Measurements from ENCODE around the gene HSD11B1.
A peak's percentile ranks its signal among the peaks of the same experiment; 100 is the strongest.

Gene HSD11B1

GRCh38 chr1:209742409-209743144, 37.9 kb downstream of the HSD11B1 start:
- TF ChIP-seq CTCF (IDR thresholded peaks at IDR 0.05; ENCODE audit: borderline replicate concordance, insufficient read depth, low read depth, low read length): no peak
- no peak overlapping the region for H3K4me3 ChIP-seq (ENCODE audit: low read depth, low read length)

- no peak overlapping the region for H3K4me3 ChIP-seq (ENCODE audit: low read depth, low read length)
- no peak for TF ChIP-seq CTCF (IDR thresholded peaks at IDR 0.05; ENCODE audit: borderline replicate concordance, insufficient read depth, low read depth, low read length)
Measured at GRCh38 chr1:209743145-209743482, 38.5 kb downstream of the HSD11B1 start.

- TF ChIP-seq CTCF (IDR thresholded peaks at IDR 0.05; ENCODE audit: borderline replicate concordance, insufficient read depth, low read depth, low read length): no peak
- H3K4me3 ChIP-seq (ENCODE audit: low read depth, low read length): no peak overlapping the region
Measured at GRCh38 chr1:209746451-209747165, 42.0 kb downstream of the HSD11B1 start.

GRCh38 chr1:209747580-209748262, 43.1 kb downstream of the HSD11B1 start:
- TF ChIP-seq CTCF (IDR thresholded peaks at IDR 0.05; ENCODE audit: borderline replicate concordance, insufficient read depth, low read depth, low read length): peak; percentile 76
- H3K4me3 ChIP-seq (ENCODE audit: low read depth, low read length): peak overlapping the region; percentile 1

- no peak overlapping the region for H3K4me3 ChIP-seq (ENCODE audit: low read depth, low read length)
- no peak for TF ChIP-seq CTCF (IDR thresholded peaks at IDR 0.05; ENCODE audit: borderline replicate concordance, insufficient read depth, low read depth, low read length)
Measured at GRCh38 chr1:209748620-209749019, 44.0 kb downstream of the HSD11B1 start.

GRCh38 chr1:209749205-209749604, 44.6 kb downstream of the HSD11B1 start:
- no peak for TF ChIP-seq CTCF (IDR thresholded peaks at IDR 0.05; ENCODE audit: borderline replicate concordance, insufficient read depth, low read depth, low read length)
- no peak overlapping the region for H3K4me3 ChIP-seq (ENCODE audit: low read depth, low read length)

All from GM12875 (cell line).